NCI-H2196 treated with DMSO at 0.1 percent for 48 hours (cell line): Measurements from ENCODE around the gene MACROD2.

Experiments used
- DNase-seq: peaks from one replicate; lab custom pipeline; 2025; ENCODE audit not compliant: unreplicated experiment; lab: John Stamatoyannopoulos, UW

The MACROD2 gene

GRCh38 chr20:14698605-14699373 is 703.5 kb downstream of the MACROD2 start:
- no peak for DNase-seq

- no peak for DNase-seq
These were observed 705.3 kb downstream of the MACROD2 start for GRCh38 chr20:14700639-14700960.

- DNase-seq, result no peak
These were observed 706.0 kb downstream of the MACROD2 start for GRCh38 chr20:14701326-14701725.

- DNase-seq, result no peak
These were observed 711.2 kb downstream of the MACROD2 start for GRCh38 chr20:14706555-14706954.

- DNase-seq, result no peak
These were observed 711.8 kb downstream of the MACROD2 start for GRCh38 chr20:14707026-14707680.

GRCh38 chr20:14707865-14708596 is 712.7 kb downstream of the MACROD2 start:
- DNase-seq, result no peak

GRCh38 chr20:14709439-14709838 is 714.1 kb downstream of the MACROD2 start:
- DNase-seq, result no peak

- DNase-seq, result no peak
These were observed 715.6 kb downstream of the MACROD2 start for GRCh38 chr20:14710951-14711350.

GRCh38 chr20:14711652-14712051 is 716.3 kb downstream of the MACROD2 start:
- DNase-seq, result no peak

GRCh38 chr20:14712302-14712739 is 717.0 kb downstream of the MACROD2 start:
- DNase-seq, result no peak

- no peak for DNase-seq
These were observed 720.1 kb downstream of the MACROD2 start for GRCh38 chr20:14715400-14715799.

- DNase-seq, result no peak
These were observed 721.1 kb downstream of the MACROD2 start for GRCh38 chr20:14716351-14716801.

GRCh38 chr20:14717134-14717999 is 722.1 kb downstream of the MACROD2 start:
- no peak for DNase-seq

GRCh38 chr20:14720251-14720650 is 724.9 kb downstream of the MACROD2 start:
- no peak for DNase-seq

- DNase-seq, result no peak
These were observed 726.7 kb downstream of the MACROD2 start for GRCh38 chr20:14721926-14722452.

- DNase-seq, result no peak
These were observed 728.3 kb downstream of the MACROD2 start for GRCh38 chr20:14723614-14724013.

GRCh38 chr20:14724036-14724435 is 728.7 kb downstream of the MACROD2 start:
- no peak for DNase-seq

- no peak for DNase-seq
These were observed 729.2 kb downstream of the MACROD2 start for GRCh38 chr20:14724468-14724867.

- no peak for DNase-seq
These were observed 731.3 kb downstream of the MACROD2 start for GRCh38 chr20:14726591-14726990.

- no peak for DNase-seq
These were observed 732.3 kb downstream of the MACROD2 start for GRCh38 chr20:14727485-14728150.
